ENCODE measurements around the gene MLANA. TPM values are rescaled to one million over a fixed set of nuclear protein-coding genes. Genes with fewer than 3 reads are reported as not detected.

Gene MLANA
- total and polyA plus RNA-seq, 11 donors = not detected

DNA sequence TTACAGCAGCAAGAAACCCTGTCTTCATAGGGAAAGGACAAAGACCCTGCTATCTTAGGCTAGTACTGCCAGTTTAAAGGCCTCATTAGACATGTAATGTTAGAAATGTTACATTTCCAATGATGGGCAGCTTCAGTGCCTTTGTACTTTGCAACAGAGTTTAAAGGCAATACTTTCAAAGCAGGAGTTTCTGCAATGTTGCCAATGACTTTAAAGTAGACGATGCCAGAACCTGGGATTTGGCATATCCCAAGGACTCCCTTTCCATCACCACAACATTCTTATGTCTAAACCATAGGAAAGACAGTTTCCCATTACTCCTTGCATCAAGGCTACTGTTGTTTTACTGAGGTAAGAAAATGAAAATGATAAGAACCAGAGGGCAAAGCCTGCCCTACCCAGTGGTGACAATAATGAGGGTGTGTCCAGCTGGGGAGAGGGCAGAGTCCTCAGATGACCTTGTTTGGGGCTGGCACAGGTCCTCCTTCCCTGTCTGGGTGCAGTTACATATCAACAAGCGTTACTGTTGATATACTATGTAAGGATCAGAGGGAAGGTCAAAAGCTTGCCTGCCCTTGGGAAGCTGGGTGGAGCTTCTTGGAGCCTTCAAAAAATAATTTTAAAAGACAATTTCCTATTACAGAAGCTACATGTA is 27.5 kb upstream of the MLANA start:
- peak in 3 of 5 donors; percentile 32 to 47 (median 40) for DNase-seq
- Histone ChIP-seq H3K27me3 (no peaks in the 10 kb centered on the region), H3K9me3 (no peaks in the 10 kb centered on the region), H3K36me3 (no peaks in the 10 kb centered on the region), H3K27ac (no peak overlapping the region), H3K4me3 (no peak overlapping the region), H3K4me1 (peaks cover 0 to 7% (median 0%) of the 10 kb centered on the region in 12 donors)
- intact Hi-C loops (cut with DNase I) = no loop called here
- TF ChIP-seq, protein P1, sequence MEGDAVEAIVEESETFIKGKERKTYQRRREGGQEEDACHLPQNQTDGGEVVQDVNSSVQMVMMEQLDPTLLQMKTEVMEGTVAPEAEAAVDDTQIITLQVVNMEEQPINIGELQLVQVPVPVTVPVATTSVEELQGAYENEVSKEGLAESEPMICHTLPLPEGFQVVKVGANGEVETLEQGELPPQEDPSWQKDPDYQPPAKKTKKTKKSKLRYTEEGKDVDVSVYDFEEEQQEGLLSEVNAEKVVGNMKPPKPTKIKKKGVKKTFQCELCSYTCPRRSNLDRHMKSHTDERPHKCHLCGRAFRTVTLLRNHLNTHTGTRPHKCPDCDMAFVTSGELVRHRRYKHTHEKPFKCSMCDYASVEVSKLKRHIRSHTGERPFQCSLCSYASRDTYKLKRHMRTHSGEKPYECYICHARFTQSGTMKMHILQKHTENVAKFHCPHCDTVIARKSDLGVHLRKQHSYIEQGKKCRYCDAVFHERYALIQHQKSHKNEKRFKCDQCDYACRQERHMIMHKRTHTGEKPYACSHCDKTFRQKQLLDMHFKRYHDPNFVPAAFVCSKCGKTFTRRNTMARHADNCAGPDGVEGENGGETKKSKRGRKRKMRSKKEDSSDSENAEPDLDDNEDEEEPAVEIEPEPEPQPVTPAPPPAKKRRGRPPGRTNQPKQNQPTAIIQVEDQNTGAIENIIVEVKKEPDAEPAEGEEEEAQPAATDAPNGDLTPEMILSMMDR (IDR thresholded peaks at IDR 0.05) = no peak
- TF ChIP-seq POLR2A (IDR thresholded peaks at IDR 0.05) = no peak
- WGBS, 4 donors = 39 to 58% (median 49%) methylated on average over 2 of the region's 2 CpGs
- ATAC-seq = peak; percentile 85 to 90 (median 88)

DNA sequence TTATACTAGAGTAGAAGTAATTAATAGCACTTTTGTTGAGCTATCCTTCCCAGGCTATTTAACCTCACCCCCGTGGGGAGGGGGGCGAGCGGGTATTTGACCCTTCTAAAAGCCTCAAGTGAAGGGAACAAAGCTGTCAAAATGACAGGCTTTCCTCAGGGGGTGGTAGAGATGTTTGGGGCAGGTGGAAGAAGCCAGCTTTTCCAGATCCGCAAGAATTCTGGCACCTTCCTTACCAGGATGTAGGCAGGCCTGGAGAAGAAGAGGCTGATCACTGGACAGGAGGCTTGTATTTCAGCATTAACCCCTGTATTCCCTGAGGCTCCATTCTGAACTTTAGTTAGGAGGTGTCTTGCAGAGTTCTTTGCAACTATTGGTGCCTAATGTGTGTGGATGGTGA is 26.2 kb upstream of the MLANA start:
- intact Hi-C loops (cut with DNase I) = no loop called here
- Histone ChIP-seq H3K9me3 (no peaks in the 10 kb centered on the region), H3K27me3 (no peaks in the 10 kb centered on the region), H3K27ac (no peak overlapping the region), H3K4me1 (peaks cover 0 to 7% (median 0%) of the 10 kb centered on the region in 12 donors), H3K36me3 (no peaks in the 10 kb centered on the region), H3K4me3 (no peak overlapping the region)
- ATAC-seq (no peak), DNase-seq (no peak)
- TF ChIP-seq POLR2A (IDR thresholded peaks at IDR 0.05) = no peak
- TF ChIP-seq, protein P1 (IDR thresholded peaks at IDR 0.05) = no peak
- 84 to 92% (median 86%) methylated on average over 4 of the region's 4 CpGs for WGBS, 4 donors

DNA sequence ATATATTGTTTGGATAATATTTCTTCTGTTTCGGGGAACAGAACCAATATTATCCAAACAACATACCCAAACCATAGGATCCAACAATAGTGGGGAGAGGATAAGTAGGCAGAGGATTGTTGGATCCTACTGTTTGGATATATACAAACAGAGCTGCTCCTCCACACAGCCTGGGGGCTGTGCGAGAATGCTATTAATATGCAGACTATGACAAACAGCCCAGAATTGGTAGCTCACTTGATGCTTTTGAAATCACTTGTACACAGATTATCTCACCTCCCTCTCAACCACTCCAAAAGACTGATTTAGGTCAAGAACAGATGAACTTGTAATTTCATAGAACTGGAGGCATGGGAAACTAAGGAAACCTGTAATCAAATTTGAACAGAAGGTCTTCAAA is 24.4 kb upstream of the MLANA start:
- ATAC-seq (no peak), DNase-seq (no peak)
- Histone ChIP-seq H3K27me3 (no peaks in the 10 kb centered on the region), H3K36me3 (no peaks in the 10 kb centered on the region), H3K4me3 (no peak overlapping the region), H3K4me1 (peaks cover 0 to 7% (median 0%) of the 10 kb centered on the region in 12 donors), H3K9me3 (no peaks in the 10 kb centered on the region), H3K27ac (no peak overlapping the region)
- intact Hi-C loops (cut with DNase I) = no loop called here
- TF ChIP-seq POLR2A (IDR thresholded peaks at IDR 0.05) = no peak
- 93 to 100% (median 95%) methylated on average over 2 of the region's 2 CpGs for WGBS, 4 donors

DNA sequence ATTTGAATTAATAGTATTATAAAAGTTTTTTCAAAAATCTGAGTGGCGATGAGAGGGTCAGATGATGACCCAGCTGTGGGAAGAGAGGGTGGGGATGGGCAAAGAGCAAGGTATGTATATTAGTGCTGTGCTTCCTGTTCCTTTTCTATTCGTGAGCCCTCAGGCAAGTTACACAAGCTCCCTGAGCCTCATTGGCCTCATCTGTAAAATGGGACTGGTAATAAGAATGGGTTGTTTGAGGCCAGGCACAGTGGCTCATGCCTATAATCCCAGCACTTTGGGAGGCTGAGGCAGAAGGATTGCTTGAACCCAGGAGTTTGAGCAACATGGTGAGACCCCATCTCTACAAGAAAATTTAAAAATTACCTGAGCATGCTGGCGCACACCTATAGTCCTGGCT is 24.0 kb upstream of the MLANA start:
- H3K4me1 ChIP-seq = peaks cover 0 to 7% (median 0%) of the 10 kb centered on the region in 12 donors
- H3K36me3 ChIP-seq = no peaks in the 10 kb centered on the region
- TF ChIP-seq POLR2A (IDR thresholded peaks at IDR 0.05) = no peak
- TF ChIP-seq, protein P1 (IDR thresholded peaks at IDR 0.05) = no peak
- 87 to 94% (median 90%) methylated on average over 3 of the region's 3 CpGs for WGBS, 4 donors
- ATAC-seq = no peak
- DNase-seq = no peak
- no peak overlapping the region for H3K4me3 ChIP-seq
- no peaks in the 10 kb centered on the region for H3K9me3 ChIP-seq
- H3K27me3 ChIP-seq = no peaks in the 10 kb centered on the region
- no peak overlapping the region for H3K27ac ChIP-seq
- intact Hi-C loops (cut with DNase I) = no loop called here

DNA sequence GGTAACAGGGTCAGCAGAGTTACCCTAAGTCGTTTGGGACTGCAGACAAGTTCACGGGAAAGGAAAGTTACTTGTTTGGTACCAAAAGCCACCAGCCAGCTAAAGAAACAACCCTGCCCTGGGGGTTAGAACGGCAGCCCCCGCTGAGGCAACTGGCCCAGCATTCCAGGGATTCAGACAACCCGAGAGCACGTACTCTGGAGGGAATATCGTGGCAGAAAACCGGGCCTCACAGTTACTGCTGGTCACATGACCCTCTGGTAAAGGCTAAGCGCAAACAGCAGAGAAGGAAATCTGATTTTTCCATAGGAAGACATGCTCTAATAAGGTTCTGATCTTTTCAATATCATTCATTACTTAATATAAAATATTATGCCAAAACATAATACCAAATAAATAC is 22.5 kb upstream of the MLANA start:
- H3K4me3 ChIP-seq = no peak overlapping the region
- no peak for TF ChIP-seq POLR2A (IDR thresholded peaks at IDR 0.05)
- TF ChIP-seq, protein P1 (IDR thresholded peaks at IDR 0.05) = no peak
- H3K9me3 ChIP-seq = no peaks in the 10 kb centered on the region
- WGBS, 4 donors = 76 to 83% (median 82%) methylated on average over 9 of the region's 9 CpGs
- H3K27ac ChIP-seq = no peak overlapping the region
- peaks cover 0 to 4% (median 0%) of the 10 kb centered on the region in 12 donors for H3K4me1 ChIP-seq
- no peaks in the 10 kb centered on the region for H3K36me3 ChIP-seq
- DNase-seq (no peak), ATAC-seq (no peak)
- intact Hi-C loops (cut with DNase I) = no loop called here
- H3K27me3 ChIP-seq = no peaks in the 10 kb centered on the region

Data from heart left ventricle (tissue), 16 donors.